ENCODE data around the gene HAVCR1.

The HAVCR1 gene

GRCh38 chr5:156984064-156984463 is 74.9 kb downstream of the HAVCR1 start:
- DNase-seq, result no peak

GRCh38 chr5:156981481-156981880 is 77.4 kb downstream of the HAVCR1 start:
- no peak for DNase-seq
